SK-N-MC (cell line): ENCODE measurements around the gene IL6.
"Not testable (repeated sequence)": the region's sequence is repeated elsewhere in the genome, so short reads cannot be mapped to it uniquely, and the experiment has no call there.

Source experiments
- DNase-seq: peaks from one replicate; pipeline ENCODE4 v3.0.0-alpha.2; 2011; ENCODE audit warnings: low read depth, low spot score
- H3K27ac ChIP-seq: fragments of 200-600 bp; sonication (generic); 2 replicates; pipeline ENCODE4 v1.5.1; 2016; ENCODE audit warnings: mixed run types
- H3K36me3 ChIP-seq: fragments of 200-600 bp; sonication (generic); 2 replicates; pipeline ENCODE4 v1.6.1; 2017; ENCODE audit warnings: antibody characterized with exemption, low read length, mixed read lengths; ENCODE audit not compliant: insufficient read depth
- H3K4me3 ChIP-seq: fragments of 200-600 bp; sonication (generic); 2 replicates; pipeline ENCODE4 v1.5.1; 2016
- H3K9ac ChIP-seq: fragments of 200-600 bp; sonication (generic); 2 replicates; pipeline ENCODE4 v1.8.0; 2017; ENCODE audit warnings: mixed run types, mixed read lengths; ENCODE audit not compliant: insufficient read length
- H3K9me3 ChIP-seq: fragments of 200-600 bp; sonication (generic); 2 replicates; pipeline ENCODE4 v1.6.1; 2017; ENCODE audit warnings: low read depth, mild to moderate bottlenecking, antibody characterized with exemption, low read length, moderate library complexity, mixed read lengths
- EZH2 ChIP-seq: fragments of 200-600 bp; sonication (generic); IDR thresholded peaks from one replicate; pipeline ENCODE4 v1.6.1; 2017; ENCODE audit warnings: antibody characterized with exemption
- FOXP2 ChIP-seq: optimal IDR thresholded peaks from 2 replicates; pipeline ENCODE3; 2011; ENCODE audit warnings: mild to moderate bottlenecking, moderate library complexity; ENCODE audit not compliant: insufficient read depth; ENCODE audit errors: extremely low read length, control extremely low read depth
- POLR2AphosphoS5 ChIP-seq: IDR thresholded peaks from 2 replicates; pipeline ENCODE4 v1.6.1; 2012; ENCODE audit warnings: mild to moderate bottlenecking, low read depth, low read length, borderline replicate concordance

Gene IL6

GRCh38 chr7:22759721-22760120 is 32.7 kb downstream of the IL6 start:
- Histone ChIP-seq H3K36me3 (no peaks in the 10 kb centered on the region), H3K4me3 (no peak overlapping the region), H3K27ac (no peak overlapping the region), H3K9ac (no peak overlapping the region), H3K9me3 (no peaks in the 10 kb centered on the region)
- DNase-seq = no peak
- TF ChIP-seq FOXP2 (no peak), EZH2 (no peak), POLR2AphosphoS5 (no peak)

- DNase-seq = no peak
- Histone ChIP-seq H3K36me3 (no peaks in the 10 kb centered on the region), H3K9me3 (no peaks in the 10 kb centered on the region)
Observed at GRCh38 chr7:22762866-22763265, 35.9 kb downstream of the IL6 start.

GRCh38 chr7:22765609-22766008 is 38.6 kb downstream of the IL6 start:
- Histone ChIP-seq H3K9me3 (no peaks in the 10 kb centered on the region), H3K9ac (no peak overlapping the region), H3K27ac (no peak overlapping the region), H3K36me3 (no peaks in the 10 kb centered on the region), H3K4me3 (no peak overlapping the region)
- no peak for DNase-seq
- TF ChIP-seq EZH2 (no peak), FOXP2 (no peak), POLR2AphosphoS5 (no peak)

More at GRCh38 chr7:22762866-22763265, 35.9 kb downstream of the IL6 start:
- H3K9ac ChIP-seq = no peak overlapping the region
- H3K27ac ChIP-seq = no peak overlapping the region
- TF ChIP-seq FOXP2 (no peak), EZH2 (no peak), POLR2AphosphoS5 (no peak)
- no peak overlapping the region for H3K4me3 ChIP-seq

GRCh38 chr7:22771194-22771871 is 44.3 kb downstream of the IL6 start:
- no peaks in the 10 kb centered on the region for H3K36me3 ChIP-seq
- no peak for DNase-seq
- H3K4me3 ChIP-seq = no peak overlapping the region
- no peak for TF ChIP-seq FOXP2
- TF ChIP-seq EZH2 = no peak
- no peak for TF ChIP-seq POLR2AphosphoS5
- H3K27ac ChIP-seq = no peak overlapping the region
- H3K9ac ChIP-seq = no peak overlapping the region
- H3K9me3 ChIP-seq = no peaks in the 10 kb centered on the region

- Histone ChIP-seq H3K27ac (no peak overlapping the region), H3K36me3 (no peaks in the 10 kb centered on the region), H3K9me3 (no peaks in the 10 kb centered on the region), H3K9ac (no peak overlapping the region), H3K4me3 (no peak overlapping the region)
- TF ChIP-seq EZH2 = no peak
- TF ChIP-seq FOXP2 = no peak
- no peak for TF ChIP-seq POLR2AphosphoS5
- DNase-seq = no peak
Observed at GRCh38 chr7:22771872-22772228, 44.9 kb downstream of the IL6 start.

GRCh38 chr7:22772885-22773284 is 45.9 kb downstream of the IL6 start:
- Histone ChIP-seq H3K36me3 (no peaks in the 10 kb centered on the region), H3K9ac (no peak overlapping the region), H3K27ac (no peak overlapping the region), H3K9me3 (no peaks in the 10 kb centered on the region), H3K4me3 (no peak overlapping the region)
- DNase-seq = no peak
- no peak for TF ChIP-seq FOXP2
- TF ChIP-seq EZH2 = no peak
- TF ChIP-seq POLR2AphosphoS5 = no peak

GRCh38 chr7:22776964-22777363 is 50.0 kb downstream of the IL6 start:
- Histone ChIP-seq H3K9me3 (no peaks in the 10 kb centered on the region), H3K27ac (no peak overlapping the region), H3K9ac (no peak overlapping the region), H3K4me3 (no peak overlapping the region), H3K36me3 (no peaks in the 10 kb centered on the region)
- DNase-seq = no peak
- TF ChIP-seq FOXP2 (no peak), EZH2 (no peak), POLR2AphosphoS5 (no peak)

- not testable (repeated sequence) for H3K27ac ChIP-seq, H3K36me3 ChIP-seq, DNase-seq, H3K9me3 ChIP-seq, H3K4me3 ChIP-seq, H3K9ac ChIP-seq
Observed at GRCh38 chr7:22779730-22780323, 52.8 kb downstream of the IL6 start.

- Histone ChIP-seq H3K27ac (no peak overlapping the region), H3K4me3 (no peak overlapping the region), H3K9ac (no peak overlapping the region), H3K9me3 (no peaks in the 10 kb centered on the region), H3K36me3 (no peaks in the 10 kb centered on the region)
- TF ChIP-seq POLR2AphosphoS5 = no peak
- no peak for TF ChIP-seq FOXP2
- TF ChIP-seq EZH2 = no peak
- DNase-seq = no peak
Observed at GRCh38 chr7:22781230-22781711, 54.3 kb downstream of the IL6 start.
